ENCODE data around the gene RBP5.
A peak's percentile ranks its signal among the peaks of the same experiment; 100 is the strongest.

Gene RBP5

GRCh38 chr12:7144414-7145120 lies 15.9 kb upstream of the RBP5 start:
- H3K27me3 ChIP-seq (ENCODE audit: insufficient read depth, low read length) = no peaks in the 10 kb centered on the region
- H3K4me3 ChIP-seq (ENCODE audit: low read length) = no peak overlapping the region
- no peaks in the 10 kb centered on the region for H3K9me3 ChIP-seq (ENCODE audit: insufficient read depth, low read depth, low read length)
- H3K27ac ChIP-seq (ENCODE audit: low read length) = no peak overlapping the region
- no peaks in the 10 kb centered on the region for H3K4me1 ChIP-seq (ENCODE audit: insufficient read depth, low read length)
- no peak overlapping the region for H3K9ac ChIP-seq (ENCODE audit: low read depth, low read length)
- peaks cover 38% of the 10 kb centered on the region for H3K36me3 ChIP-seq (ENCODE audit: insufficient read depth, low read depth, low read length)

GRCh38 chr12:7143564-7143963 lies 14.9 kb upstream of the RBP5 start:
- H3K9ac ChIP-seq (ENCODE audit: low read depth, low read length) = no peak overlapping the region
- H3K36me3 ChIP-seq (ENCODE audit: insufficient read depth, low read depth, low read length) = peaks cover 28% of the 10 kb centered on the region
- H3K27me3 ChIP-seq (ENCODE audit: insufficient read depth, low read length) = no peaks in the 10 kb centered on the region
- no peak overlapping the region for H3K27ac ChIP-seq (ENCODE audit: low read length)
- no peaks in the 10 kb centered on the region for H3K9me3 ChIP-seq (ENCODE audit: insufficient read depth, low read depth, low read length)
- no peak overlapping the region for H3K4me3 ChIP-seq (ENCODE audit: low read length)
- H3K4me1 ChIP-seq (ENCODE audit: insufficient read depth, low read length) = no peaks in the 10 kb centered on the region

GRCh38 chr12:7142809-7143465 lies 14.2 kb upstream of the RBP5 start:
- H3K4me3 ChIP-seq (ENCODE audit: low read length) = no peak overlapping the region
- H3K4me1 ChIP-seq (ENCODE audit: insufficient read depth, low read length) = no peaks in the 10 kb centered on the region
- H3K9me3 ChIP-seq (ENCODE audit: insufficient read depth, low read depth, low read length) = no peaks in the 10 kb centered on the region
- no peak overlapping the region for H3K27ac ChIP-seq (ENCODE audit: low read length)
- no peak overlapping the region for H3K9ac ChIP-seq (ENCODE audit: low read depth, low read length)
- no peaks in the 10 kb centered on the region for H3K27me3 ChIP-seq (ENCODE audit: insufficient read depth, low read length)
- peaks cover 31% of the 10 kb centered on the region for H3K36me3 ChIP-seq (ENCODE audit: insufficient read depth, low read depth, low read length)

GRCh38 chr12:7142056-7142644 lies 13.5 kb upstream of the RBP5 start:
- Histone ChIP-seq H3K27ac (ENCODE audit: low read length) (no peak overlapping the region), H3K36me3 (ENCODE audit: insufficient read depth, low read depth, low read length) (peaks cover 36% of the 10 kb centered on the region), H3K9me3 (ENCODE audit: insufficient read depth, low read depth, low read length) (no peaks in the 10 kb centered on the region), H3K4me3 (ENCODE audit: low read length) (no peak overlapping the region), H3K4me1 (ENCODE audit: insufficient read depth, low read length) (no peaks in the 10 kb centered on the region), H3K27me3 (ENCODE audit: insufficient read depth, low read length) (no peaks in the 10 kb centered on the region), H3K9ac (ENCODE audit: low read depth, low read length) (no peak overlapping the region)

- Histone ChIP-seq H3K27ac (ENCODE audit: low read length) (no peak overlapping the region), H3K9me3 (ENCODE audit: insufficient read depth, low read depth, low read length) (no peaks in the 10 kb centered on the region)
These were observed 12.8 kb upstream of the RBP5 start for GRCh38 chr12:7141351-7142005.

GRCh38 chr12:7139200-7139599 lies 10.5 kb upstream of the RBP5 start:
- no peak overlapping the region for H3K4me3 ChIP-seq (ENCODE audit: low read length)

More at GRCh38 chr12:7141351-7142005, 12.8 kb upstream of the RBP5 start:
- Histone ChIP-seq H3K9ac (ENCODE audit: low read depth, low read length) (no peak overlapping the region), H3K4me1 (ENCODE audit: insufficient read depth, low read length) (no peaks in the 10 kb centered on the region), H3K36me3 (ENCODE audit: insufficient read depth, low read depth, low read length) (peaks cover 37% of the 10 kb centered on the region), H3K27me3 (ENCODE audit: insufficient read depth, low read length) (no peaks in the 10 kb centered on the region), H3K4me3 (ENCODE audit: low read length) (no peak overlapping the region)

GRCh38 chr12:7137908-7138307 lies 9.2 kb upstream of the RBP5 start:
- Histone ChIP-seq H3K9ac (ENCODE audit: low read depth, low read length) (no peak overlapping the region), H3K27me3 (ENCODE audit: insufficient read depth, low read length) (no peaks in the 10 kb centered on the region), H3K36me3 (ENCODE audit: insufficient read depth, low read depth, low read length) (peaks cover 46% of the 10 kb centered on the region), H3K9me3 (ENCODE audit: insufficient read depth, low read depth, low read length) (no peaks in the 10 kb centered on the region), H3K4me1 (ENCODE audit: insufficient read depth, low read length) (no peaks in the 10 kb centered on the region), H3K4me3 (ENCODE audit: low read length) (no peak overlapping the region), H3K27ac (ENCODE audit: low read length) (no peak overlapping the region)

More at GRCh38 chr12:7139200-7139599, 10.5 kb upstream of the RBP5 start:
- Histone ChIP-seq H3K4me1 (ENCODE audit: insufficient read depth, low read length) (no peaks in the 10 kb centered on the region), H3K27ac (ENCODE audit: low read length) (no peak overlapping the region), H3K9ac (ENCODE audit: low read depth, low read length) (no peak overlapping the region), H3K36me3 (ENCODE audit: insufficient read depth, low read depth, low read length) (peaks cover 48% of the 10 kb centered on the region), H3K27me3 (ENCODE audit: insufficient read depth, low read length) (no peaks in the 10 kb centered on the region), H3K9me3 (ENCODE audit: insufficient read depth, low read depth, low read length) (no peaks in the 10 kb centered on the region)

- Histone ChIP-seq H3K27me3 (ENCODE audit: insufficient read depth, low read length) (peaks cover 2% of the 10 kb centered on the region), H3K4me1 (ENCODE audit: insufficient read depth, low read length) (no peaks in the 10 kb centered on the region), H3K4me3 (ENCODE audit: low read length) (no peak overlapping the region), H3K36me3 (ENCODE audit: insufficient read depth, low read depth, low read length) (peaks cover 44% of the 10 kb centered on the region), H3K9me3 (ENCODE audit: insufficient read depth, low read depth, low read length) (no peaks in the 10 kb centered on the region), H3K27ac (ENCODE audit: low read length) (no peak overlapping the region), H3K9ac (ENCODE audit: low read depth, low read length) (no peak overlapping the region)
These were observed 8.0 kb upstream of the RBP5 start for GRCh38 chr12:7136676-7137075.

- peaks cover 39% of the 10 kb centered on the region for H3K36me3 ChIP-seq (ENCODE audit: insufficient read depth, low read depth, low read length)
- no peak overlapping the region for H3K9ac ChIP-seq (ENCODE audit: low read depth, low read length)
- no peaks in the 10 kb centered on the region for H3K4me1 ChIP-seq (ENCODE audit: insufficient read depth, low read length)
- H3K27me3 ChIP-seq (ENCODE audit: insufficient read depth, low read length) = peaks cover 8% of the 10 kb centered on the region
- H3K4me3 ChIP-seq (ENCODE audit: low read length) = no peak overlapping the region
- no peak overlapping the region for H3K27ac ChIP-seq (ENCODE audit: low read length)
- no peaks in the 10 kb centered on the region for H3K9me3 ChIP-seq (ENCODE audit: insufficient read depth, low read depth, low read length)
These were observed 7.4 kb upstream of the RBP5 start for GRCh38 chr12:7136071-7136470.

- Histone ChIP-seq H3K4me3 (ENCODE audit: low read length) (no peak overlapping the region), H3K9ac (ENCODE audit: low read depth, low read length) (no peak overlapping the region), H3K9me3 (ENCODE audit: insufficient read depth, low read depth, low read length) (no peaks in the 10 kb centered on the region), H3K27ac (ENCODE audit: low read length) (no peak overlapping the region), H3K36me3 (ENCODE audit: insufficient read depth, low read depth, low read length) (peaks cover 39% of the 10 kb centered on the region), H3K27me3 (ENCODE audit: insufficient read depth, low read length) (peaks cover 14% of the 10 kb centered on the region), H3K4me1 (ENCODE audit: insufficient read depth, low read length) (no peaks in the 10 kb centered on the region)
These were observed 5.9 kb upstream of the RBP5 start for GRCh38 chr12:7134396-7135166.

GRCh38 chr12:7131502-7131866 lies 2.8 kb upstream of the RBP5 start:
- H3K9ac ChIP-seq (ENCODE audit: low read depth, low read length) = peak overlapping the region; percentile 75; the same call in 1 of the 2 replicates
- H3K4me1 ChIP-seq (ENCODE audit: insufficient read depth, low read length) = peaks cover 12% of the 10 kb centered on the region
- no peaks in the 10 kb centered on the region for H3K9me3 ChIP-seq (ENCODE audit: insufficient read depth, low read depth, low read length)
- H3K27ac ChIP-seq (ENCODE audit: low read length) = no peak overlapping the region
- H3K27me3 ChIP-seq (ENCODE audit: insufficient read depth, low read length) = peaks cover 33% of the 10 kb centered on the region
- H3K36me3 ChIP-seq (ENCODE audit: insufficient read depth, low read depth, low read length) = peaks cover 21% of the 10 kb centered on the region
- peak overlapping the region; percentile 87 for H3K4me3 ChIP-seq (ENCODE audit: low read length)

Data from iPS-20b (cell line).